ENCODE measurements around the gene RBPJL.

- TF ChIP-seq CTCF (IDR thresholded peaks at IDR 0.05) (no peak), POLR2A (IDR thresholded peaks at IDR 0.05) (no peak), POLR2AphosphoS5 (IDR thresholded peaks at IDR 0.05) (no peak)
These were observed 6.5 kb downstream of the RBPJL start for GRCh38 chr20:45313065-45313695.
